Stimulated activated CD4-positive, alpha-beta T cell treated with anti-CD3 and anti-CD28 coated beads, TNF-alpha, amount 100 ng/mL, for 48 hours (primary cell): ENCODE results near the gene KRT85.
"Not testable (repeated sequence)": the region's sequence is repeated elsewhere in the genome, so short reads cannot be mapped to it uniquely, and the experiment has no call there.

ENCODE experiments used
- DNase-seq, 3 donors: peaks; one replicate each; pipeline ENCODE4 v3.0.0-alpha.2; 2020; ENCODE audit warnings: low read depth in 3 of 3

The KRT85 gene

DNA sequence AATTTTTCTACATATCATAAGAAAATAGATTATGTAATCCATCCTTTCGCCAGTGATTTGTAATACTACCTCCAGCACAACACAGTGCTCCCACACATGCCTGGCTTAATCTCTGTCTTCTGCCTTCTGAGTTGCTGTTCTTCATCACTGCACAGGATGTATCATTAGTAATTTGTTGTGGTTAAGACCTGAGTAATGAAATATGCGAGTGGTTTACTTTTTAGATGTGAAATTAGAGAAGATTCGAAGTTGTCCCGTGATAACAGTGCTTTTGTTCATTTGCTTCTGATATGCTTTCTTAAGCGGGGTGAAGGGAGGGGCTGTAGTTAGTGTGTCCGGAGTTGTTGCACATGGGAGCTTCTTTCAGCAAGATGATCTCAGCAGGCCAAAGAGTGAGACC is 18.1 kb downstream of the KRT85 start:
- DNase-seq: no peak

DNA sequence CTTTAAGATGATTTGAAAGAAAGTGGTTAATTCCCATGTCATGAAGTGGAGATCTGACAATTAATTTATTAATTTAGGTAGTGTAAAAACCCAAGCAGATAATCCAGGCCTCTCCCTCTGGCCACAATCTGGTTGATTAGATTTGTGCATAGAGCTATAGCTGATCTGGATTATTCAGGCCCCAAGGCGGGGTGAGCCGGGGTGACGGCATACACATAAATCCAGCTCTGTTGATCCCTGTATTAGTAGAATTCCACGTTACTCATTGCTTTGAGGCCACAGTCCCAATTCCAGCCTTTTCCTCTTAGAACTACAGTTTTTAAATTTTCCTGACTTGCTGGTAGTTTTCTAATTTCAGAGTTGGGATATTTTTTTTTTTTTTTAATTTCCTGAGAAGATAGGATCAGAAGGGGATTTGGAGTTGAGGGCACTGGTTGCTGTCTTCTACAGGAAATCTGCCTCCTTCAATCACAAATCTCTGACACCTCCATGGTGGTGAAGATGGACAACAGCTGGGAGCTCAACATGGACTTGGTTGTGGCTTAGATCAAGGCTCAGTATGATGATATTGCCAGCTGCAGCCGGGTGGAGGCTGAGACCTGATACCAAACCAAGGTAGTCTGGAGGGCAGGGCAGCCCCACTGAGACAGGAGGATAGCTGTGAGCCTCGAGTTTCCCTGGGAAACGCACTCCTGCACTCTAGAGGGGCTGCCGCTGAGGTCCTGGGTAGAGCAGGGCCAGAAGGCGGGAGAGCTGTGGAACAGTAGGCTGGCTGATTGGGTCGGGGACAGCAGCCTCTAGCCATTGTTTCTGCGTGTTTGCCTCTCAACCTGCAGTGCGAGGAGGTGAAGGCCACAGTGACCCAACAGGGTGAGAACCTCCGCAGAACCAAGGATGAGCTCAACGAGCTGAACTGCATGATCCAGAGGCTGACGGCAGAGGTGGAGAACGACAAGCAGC is 19.4 kb downstream of the KRT85 start:
- DNase-seq: no peak

DNA sequence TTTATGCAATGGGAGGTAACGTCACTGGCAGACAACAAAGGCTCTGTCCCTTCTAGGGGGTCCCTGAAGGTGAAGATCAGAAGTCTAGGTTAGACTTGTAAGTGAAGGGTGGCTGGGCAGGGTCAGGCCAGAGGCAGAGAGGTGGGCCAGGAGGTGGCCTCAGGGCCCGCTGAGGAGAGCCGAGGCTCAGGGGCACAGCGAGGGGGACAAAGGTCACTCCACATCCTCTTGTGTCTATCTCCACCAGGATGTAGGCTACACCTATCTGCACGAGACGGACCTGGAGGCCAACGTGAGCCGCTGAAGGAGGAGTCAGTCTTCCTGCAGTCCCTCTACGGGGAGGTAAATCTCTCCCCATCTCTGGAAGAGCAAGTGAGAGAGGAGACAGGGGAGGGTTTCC is 20.3 kb downstream of the KRT85 start:
- DNase-seq: no peak

DNA sequence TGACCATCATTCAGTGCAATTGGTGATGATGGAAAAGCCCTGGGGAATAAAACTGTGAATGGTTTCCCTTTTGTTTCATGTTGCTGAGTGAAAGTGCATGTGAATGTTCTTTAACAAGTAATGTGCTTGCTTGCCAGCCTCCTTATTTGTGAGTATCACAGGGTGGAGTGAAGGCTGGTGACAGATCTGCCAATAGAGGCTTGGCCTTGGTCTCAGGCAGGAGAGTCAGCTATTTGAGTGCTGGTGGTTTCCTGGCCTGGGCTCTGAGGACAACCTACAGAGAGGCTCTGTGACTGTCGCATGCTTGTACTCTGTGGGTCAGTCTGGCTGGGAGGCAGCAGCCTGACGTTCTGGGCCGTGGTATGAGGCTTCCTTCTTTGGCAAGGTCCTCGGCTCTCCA is 20.7 kb downstream of the KRT85 start:
- DNase-seq: no peak

DNA sequence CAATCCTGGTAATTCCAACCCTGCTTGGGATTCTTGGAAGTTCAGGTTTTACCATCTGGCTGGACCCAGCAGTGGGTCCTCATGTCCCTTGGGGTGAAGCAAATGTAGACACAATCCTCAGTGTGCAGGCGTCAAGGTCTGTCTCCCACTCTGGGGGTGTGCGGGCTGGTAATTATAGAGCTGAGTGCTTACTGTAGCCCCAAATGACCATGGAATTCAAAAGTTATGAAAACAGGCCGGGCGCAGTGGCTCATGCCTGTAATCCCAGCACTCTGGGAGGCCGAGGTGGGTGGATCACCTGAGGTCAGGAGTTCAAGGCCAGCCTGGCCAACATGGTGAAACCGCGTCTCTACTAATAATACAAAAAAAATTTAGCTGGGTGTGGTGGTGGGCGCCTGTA is 22.2 kb downstream of the KRT85 start:
- DNase-seq: not testable (repeated sequence)

DNA sequence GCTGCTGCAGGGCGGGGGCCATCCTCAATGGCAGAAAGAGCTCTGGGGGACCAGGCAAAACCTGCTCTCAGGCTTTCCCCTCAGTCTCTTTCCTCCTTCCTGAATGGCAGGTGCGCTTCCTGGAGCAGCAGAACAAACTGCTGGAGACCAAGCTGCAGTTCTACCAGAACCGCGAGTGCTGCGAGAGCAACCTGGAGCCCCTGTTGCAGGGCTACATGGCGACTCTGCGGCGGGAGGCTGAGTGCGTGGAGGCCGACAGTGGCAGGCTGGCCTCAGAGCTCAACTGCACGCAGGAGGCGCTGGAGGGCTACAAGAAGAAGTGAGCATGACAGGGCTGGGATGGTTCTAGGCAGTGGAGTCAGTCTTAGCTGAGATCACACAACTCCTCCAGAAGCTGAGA is 23.2 kb downstream of the KRT85 start:
- no peak for DNase-seq

DNA sequence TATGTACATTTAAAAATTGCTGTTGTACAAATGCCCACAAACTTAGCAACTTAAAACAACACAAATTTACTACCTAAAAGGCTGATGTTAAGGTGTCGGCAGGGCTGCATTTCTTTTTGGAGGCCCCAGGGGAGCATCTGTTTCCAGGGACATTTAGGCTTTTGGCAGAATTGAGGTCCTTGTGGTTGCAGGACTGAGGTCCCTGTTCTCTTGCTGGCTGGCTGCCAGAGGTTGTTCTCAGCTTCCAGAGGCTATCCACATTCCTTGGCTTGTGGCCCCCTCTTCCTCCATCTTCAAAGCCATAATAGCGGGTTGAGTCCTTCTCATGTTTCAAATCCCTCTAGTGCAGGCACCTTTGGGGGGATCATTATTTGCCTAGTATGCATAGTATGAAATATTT is 23.7 kb downstream of the KRT85 start:
- no peak for DNase-seq

DNA sequence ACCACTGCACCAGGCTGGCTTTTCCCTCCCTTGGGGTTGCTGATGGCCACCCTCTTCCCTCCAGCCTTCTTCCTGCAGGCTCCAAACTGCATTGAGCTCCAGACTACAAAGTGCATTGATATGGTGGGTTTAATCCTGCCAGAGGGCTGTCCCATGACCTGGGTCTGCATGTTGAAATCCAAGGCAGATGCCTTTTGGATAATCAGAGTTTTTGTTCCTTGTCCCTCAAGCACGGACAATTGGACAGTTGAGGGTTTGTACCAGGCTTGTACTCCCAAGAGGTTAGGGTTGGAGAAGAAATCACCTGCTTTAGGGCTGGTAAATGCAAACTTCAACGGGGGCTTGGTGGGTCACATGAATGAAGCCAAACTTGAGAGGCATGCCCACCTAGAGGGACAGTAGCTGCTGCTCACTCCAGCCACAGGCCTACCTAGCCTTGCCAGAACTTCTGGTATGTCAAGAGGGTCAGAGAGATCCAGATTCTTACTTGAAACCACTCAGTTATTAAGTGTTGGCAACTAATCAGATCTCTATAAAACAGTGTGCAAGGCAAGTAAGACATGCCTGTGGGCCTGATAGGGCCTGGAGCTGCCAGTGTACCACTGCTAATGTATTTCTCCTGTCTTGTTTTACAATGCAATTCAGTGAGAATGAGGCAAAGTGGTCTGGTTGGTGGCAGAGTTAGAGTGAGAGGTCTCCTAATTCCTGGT is 24.3 kb downstream of the KRT85 start:
- no peak for DNase-seq

DNA sequence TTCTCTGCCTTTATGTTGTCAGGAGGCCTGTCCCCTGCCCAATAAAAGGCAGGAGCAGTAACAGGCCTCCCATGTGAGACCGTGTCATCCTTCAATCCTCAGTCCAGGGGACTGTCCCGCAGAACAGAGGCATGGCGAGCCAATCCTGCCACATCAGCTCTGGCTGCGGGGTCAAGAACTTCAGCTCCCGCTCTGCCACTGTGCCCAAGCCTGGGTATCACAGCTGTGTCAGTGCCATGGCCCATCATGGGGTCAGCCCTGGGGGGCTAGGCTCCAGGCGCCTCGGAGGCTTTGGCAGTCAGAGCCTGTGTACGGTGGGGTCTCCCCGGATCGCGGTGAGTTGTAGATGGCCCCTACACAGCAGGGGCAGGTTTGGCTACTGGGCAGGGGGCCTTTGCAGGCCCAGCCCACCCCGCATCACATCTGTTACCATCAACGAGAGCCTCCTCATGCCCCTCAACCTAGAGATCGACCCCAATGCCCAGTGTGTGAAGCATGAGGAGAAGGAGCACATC is 26.2 kb downstream of the KRT85 start:
- no peak for DNase-seq

DNA sequence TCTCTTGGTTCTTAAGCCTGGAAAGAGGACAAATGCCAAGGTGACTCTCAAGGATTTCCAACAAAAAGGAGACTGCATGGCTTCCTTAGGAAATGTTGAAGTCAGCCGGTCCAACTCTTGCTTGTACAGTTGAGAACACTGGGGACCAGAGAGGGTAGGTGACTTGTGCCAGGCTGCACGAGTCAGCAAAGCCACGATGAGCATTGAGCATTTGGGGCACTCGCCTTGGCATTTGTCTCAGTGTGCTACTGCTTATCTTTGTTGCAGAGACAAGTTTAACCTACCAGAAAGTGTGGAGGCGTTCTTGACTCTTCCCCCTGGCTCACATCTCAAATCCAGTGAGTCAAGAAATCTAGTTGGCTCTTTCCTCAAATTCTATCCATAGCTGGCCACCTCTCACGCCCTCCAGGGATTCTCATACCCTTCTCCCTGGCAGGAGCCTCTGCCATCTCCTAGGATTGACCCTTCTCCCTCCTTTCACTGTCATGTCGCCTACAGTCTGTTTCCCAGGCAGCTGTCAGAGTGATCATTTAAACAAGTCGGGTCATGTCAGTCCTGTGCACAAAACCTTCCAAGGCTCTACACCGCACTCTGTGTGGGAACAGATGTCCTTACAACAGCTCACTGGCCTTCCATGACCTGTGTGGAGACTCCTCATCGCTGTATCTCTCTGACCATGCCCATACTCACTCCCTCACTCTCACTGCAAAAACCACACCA is 28.9 kb downstream of the KRT85 start:
- DNase-seq: no peak

DNA sequence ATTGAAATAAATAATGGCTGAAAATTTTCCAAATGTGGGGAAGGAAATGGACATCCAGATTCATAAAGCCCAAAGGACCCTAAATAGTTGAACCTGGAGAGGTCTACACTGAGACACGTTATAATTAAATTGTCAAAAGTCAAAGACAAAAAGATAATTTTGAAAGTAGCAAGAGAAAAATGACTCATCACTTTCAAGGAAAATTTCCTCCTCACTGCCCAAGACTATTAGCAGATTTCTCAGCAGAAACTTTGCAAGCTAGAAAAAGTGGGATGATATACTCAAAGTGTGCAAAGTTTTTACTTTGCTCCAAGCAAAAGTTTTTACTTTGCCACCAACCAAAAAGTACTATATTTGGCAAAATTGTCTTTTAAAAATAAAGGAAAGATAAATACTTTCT is 30.2 kb downstream of the KRT85 start:
- no peak for DNase-seq

DNA sequence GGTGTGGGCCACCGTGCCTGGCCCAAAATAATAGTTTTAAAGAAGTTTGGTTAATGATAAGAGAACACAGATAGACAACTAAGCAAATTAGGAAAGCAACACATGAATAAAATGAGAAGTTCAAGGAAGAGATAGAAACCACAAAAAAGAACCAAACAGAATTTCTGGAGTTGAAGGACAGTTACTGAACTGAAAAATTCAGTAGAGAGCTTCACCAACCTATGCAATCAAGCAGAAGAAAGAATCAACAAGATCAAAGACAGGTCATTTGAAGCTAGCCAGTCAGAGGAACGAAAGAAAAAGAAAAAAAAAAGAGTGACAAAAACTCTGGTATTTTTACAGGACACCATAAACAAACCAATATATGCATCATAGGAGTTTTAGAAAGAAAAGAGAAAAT is 30.6 kb downstream of the KRT85 start:
- no peak for DNase-seq

DNA sequence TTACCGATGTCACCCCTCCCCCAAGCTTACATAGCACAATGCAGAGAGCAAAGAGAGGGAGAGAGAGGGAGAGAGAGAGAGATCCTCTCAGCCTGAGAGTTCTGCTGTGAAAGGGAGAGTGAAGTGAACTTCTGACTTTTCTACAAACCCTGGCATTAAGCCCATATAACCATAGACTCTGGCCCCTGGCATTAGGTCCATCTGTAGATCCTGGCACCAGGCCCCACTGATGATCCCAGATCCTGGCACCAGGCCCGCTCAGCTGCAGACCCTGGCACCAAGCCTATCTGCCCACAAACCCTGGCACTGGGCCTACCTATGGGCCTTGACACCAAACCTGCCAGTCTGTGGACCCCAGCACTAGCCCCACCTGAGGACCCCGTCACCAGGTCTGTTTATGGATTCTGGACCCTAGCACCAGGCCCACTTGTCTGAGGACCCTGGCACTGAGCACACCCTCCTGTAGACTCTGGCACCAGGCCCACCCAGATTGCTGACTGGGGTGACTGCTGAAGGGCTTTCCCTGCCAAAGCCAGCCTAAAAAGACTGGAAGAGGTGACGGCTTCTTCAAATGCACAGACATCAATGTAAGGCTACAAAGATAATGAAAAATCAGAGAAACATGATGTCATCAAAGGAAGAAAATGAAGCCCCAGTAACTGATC is 31.6 kb downstream of the KRT85 start:
- no peak for DNase-seq

DNA sequence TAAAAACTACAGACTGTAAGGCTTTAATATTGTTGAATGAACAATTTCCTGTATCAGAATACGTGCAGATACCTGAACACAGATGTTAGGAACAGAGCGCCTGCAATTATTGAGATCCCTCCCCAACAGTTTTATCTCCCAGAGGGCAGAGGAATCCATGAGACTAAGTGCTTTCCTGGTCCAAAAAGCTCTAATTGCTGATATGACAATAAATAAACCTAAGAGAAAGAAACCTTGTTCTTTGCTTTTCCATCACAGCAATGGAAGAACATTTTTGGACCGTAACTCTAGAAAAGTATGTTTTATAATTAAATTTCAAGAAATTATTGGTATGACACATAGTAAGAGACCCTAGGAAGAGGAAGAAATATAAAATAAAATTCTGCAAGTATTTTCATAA is 33.1 kb downstream of the KRT85 start:
- DNase-seq: no peak

DNA sequence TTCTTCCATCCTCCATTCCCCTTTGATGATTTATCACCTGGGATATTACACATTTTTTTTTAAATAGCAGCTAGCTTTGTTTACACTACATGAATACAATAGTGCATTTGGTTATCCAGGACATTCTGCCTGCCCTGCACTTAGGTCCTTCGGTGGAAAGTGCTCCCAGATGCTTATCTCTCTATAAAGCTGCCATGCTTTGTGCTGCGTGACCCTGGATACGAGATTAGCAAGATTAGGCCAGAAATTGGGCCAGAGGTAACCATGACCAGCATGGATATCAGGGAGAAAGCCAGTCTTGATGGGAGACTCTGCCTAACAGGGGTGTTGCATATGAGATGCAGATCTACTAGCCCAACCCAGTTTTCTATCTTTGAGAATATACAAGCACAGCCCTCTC is 34.0 kb downstream of the KRT85 start:
- no peak for DNase-seq

DNA sequence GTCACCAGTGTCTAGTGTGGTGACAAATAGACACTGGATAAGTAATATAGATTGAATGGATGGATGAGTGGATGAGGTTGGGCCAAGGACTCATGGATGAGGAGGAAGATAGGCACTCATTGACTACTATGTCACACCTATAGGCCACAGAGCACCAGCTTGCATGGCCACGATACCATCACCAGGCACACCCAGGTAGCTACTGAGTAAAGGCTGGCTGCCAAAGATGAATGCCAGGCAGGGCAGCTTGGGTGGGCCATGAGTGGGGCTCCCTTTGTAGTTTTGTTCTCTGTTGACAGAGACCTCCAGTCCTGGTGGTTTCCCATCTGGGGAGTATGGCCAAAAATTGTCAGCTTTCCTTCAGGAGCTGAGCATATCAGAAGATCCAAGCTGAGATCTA is 34.9 kb downstream of the KRT85 start:
- DNase-seq: no peak

DNA sequence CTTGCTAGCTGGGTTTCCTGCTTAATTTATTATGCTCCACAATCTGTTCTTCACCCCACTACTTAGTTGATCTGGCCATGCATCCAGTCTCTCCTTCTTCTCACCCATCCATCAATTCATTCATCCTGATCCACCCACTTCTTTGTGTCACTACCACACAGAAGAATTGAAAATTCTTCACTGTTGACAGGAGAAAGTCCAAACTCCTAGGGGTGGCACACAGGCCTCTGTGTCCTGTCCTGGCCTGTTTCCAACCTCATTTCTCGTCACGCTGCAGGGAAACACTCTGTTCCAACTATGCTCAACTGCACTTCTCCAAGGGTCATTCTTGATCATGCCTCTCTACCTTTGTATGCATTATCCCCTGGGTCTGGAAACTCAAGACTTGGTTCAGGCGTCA is 35.4 kb downstream of the KRT85 start:
- no peak for DNase-seq

DNA sequence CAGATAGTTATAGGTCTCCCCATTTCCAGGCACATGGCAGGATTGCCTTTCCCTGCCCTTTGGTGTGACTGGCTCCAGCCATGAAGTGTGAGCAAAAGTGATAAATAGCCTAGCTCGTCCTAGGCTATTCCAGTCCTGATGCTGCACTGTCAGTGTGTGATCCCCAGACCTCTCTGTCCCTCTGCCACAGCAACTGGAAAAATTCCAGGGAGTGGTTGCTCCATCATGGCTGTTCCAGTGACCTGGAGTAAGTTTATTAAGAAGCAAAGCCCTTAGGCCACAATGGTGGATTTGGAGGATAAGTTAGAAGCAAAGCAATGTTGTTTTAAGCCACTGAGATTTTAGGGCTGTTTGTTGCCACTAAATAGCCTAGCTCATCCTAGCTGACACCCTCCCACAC is 36.2 kb downstream of the KRT85 start:
- DNase-seq: no peak

DNA sequence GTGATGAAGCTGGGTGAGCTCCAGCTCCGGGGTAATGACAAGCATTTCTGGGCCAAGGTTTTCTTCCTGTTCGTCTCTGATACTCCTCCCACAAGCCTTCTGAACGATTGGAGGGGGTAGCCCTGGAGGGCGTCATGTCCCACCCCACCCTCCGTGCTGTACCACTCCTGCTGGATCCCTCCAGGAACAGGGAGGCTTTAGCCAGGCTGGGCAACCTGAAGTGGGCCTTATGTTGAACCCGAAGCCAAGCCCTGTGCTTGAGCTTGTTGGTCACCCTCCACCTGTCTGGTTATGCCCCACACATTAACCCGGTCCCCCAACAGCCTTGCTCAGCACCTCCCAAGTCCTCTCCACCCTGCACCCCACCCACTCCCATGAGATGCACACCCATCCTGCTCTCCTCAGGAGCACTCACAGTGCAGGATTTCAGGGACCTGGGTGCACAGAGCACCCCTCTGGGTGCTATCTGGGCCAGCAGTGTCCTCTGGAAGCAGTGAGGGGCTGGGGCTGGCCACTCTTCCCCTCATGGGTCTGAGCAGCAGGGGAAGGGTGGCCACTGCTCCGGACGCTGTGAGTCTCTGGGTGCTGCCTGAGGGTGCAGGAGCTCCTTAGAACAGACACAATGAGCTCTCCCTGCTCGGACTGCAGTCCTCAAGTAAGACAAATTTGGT is 39.3 kb downstream of the KRT85 start:
- no peak for DNase-seq

DNA sequence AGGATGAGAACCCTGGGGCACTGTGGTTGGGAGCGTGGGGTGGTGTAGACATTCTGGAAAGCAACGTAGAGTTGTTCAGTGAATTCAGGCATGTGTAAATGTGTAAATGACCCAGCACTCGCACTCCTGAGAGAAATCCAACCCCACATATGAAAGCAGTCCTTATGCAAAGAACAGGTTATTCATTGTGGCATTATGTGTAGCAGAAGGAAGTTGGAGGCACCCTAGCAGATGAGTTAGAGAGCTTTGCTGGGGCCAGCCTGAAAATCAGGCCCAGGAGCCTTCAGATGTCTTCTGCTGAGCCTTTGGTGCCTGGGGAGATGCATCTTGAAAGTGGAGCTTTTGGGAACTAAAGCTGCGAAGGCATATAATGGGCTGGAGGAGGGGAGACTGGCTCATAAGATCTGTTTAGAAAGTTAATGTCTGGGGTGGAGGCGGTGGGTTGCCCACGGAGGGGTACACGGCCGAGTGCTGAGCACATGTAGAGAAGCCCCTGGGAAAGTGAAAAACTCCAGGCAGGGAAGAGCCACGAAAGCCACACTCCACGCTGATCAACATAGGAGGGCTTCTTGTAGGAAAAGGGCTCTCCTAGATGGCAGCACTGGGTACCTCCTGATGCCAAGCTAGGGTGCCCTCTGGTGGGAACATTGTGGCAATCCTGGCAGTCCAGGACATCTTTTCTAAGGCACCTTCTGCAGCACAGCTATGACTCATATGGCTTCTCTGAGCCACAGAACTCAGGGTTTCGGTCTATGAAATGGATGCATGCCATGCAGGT is 40.0 kb downstream of the KRT85 start:
- peak; percentile 52 to 74 (median 66) for DNase-seq

DNA sequence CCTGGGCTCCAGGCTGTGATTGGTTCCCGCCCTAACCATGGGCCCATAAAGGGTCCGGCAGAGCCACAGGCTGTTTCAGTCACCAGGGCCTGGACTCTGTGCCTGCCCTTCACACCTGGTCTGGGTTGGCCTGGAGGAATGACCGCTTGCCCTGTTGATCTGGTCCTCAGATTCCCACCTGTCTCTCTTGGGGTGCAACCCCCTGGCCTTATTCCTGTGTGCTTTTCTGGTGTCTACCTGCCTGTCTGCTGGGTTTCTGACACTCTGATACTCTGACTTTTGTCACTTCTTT is 43.2 kb downstream of the KRT85 start:
- no peak for DNase-seq
